ENCODE data around the gene SMARCD2. TPM values are rescaled to one million over a fixed set of nuclear protein-coding genes. Genes with fewer than 3 reads are reported as not detected.
"Not testable (repeated sequence)": the region's sequence is repeated elsewhere in the genome, so short reads cannot be mapped to it uniquely, and the experiment has no call there.

Gene SMARCD2
- 130 and 152 TPM in 2 replicates for polyA plus RNA-seq (2014; cell fraction: cytosol; rRNA removed)
- 156 and 228 TPM in 2 replicates for polyA plus RNA-seq (2014; cell fraction: nucleus; rRNA removed)

- peak; percentile 98 for DNase-seq (ENCODE audit: low spot score)
These were observed at the start of gene SMARCD2 for GRCh38 chr17:63842540-63843386. SMARCD2 (minus strand) TSS chr17:63842685; CDS start chr17:63842674, 11 bp downstream.

DNA sequence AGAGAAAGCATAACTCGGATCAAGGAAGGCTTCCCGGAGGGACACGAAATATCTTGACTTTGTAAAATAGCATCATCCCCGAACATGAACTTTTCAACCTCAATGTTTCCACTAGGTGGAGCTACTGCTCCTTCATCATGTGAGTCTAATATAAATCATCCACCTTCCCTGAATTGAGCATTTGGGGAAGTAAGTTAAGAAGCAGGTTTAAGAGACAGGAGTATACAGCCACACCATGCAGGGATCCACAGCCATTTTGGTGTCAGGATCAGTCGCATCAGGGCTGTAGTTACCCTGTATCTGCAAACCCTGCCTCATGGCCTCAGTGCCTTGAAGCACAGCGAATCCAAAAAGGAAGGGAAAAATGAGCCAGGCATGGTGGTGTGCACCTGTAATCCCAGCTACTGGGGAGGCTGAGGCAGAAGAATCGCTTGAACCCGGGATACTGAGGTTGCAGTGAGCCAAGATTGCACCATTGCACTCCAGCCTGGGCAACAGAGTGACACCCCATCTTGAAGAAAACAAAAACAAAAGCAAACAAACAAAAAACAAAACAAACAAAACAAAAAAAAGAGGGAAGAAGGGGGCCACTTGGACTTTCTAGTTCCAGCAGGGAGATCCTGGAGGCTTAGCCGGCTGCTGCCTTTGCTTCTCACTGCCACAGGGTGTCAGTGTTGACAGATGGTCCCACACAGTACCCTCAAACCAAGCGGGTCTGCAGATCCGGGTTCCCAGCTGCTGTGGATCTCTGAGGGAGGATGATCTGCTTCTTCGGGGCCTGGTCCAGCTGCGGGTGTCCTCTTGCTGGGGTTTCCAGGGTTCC, 46.8 kb upstream of the SMARCD2 start:
- peak; percentile 43 for DNase-seq (ENCODE audit: low spot score)

DNA sequence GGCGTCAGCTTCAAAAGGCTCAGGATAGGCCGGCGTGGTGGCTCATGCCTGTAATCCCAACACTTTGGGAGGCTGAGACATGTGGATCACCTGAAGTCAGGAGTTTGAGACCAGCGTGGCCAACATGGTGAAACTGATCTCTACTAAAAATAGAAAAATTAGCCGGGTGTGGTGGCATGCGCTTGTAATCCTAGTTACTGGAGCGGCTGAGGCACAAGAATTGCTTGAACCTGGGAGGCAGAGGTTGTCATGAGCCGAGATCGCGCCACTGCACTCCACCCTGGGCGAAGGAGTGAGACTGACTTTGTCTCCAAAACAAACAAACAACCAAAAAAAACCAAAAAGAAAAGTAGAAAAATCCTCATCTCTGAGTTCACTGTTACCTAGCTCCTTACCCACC, 42.6 kb upstream of the SMARCD2 start:
- DNase-seq (ENCODE audit: low spot score) = not testable (repeated sequence)

DNA sequence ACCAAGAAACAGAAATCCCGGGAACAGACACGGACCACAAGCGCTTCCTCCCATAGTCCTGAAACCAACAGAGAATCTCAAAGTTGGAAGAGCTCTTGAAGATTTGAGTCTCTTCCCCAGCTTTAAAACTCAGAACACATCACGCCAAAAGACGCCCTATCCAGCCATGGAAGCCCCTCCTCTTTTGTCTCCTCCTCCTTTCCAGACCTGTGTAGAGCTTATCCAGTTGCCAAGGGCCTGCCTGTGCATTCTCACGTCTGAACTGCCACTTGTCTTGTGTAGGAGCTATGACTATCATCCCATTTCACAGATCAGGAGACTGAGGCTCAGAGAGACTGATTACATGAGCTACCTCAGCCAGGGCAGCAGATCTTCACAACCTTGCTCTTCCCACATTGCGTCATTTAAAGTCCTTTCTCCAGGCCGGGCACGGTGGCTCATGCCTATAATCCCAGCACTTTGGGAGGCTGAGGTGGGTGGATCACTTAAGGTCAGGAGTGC, 40.2 kb upstream of the SMARCD2 start:
- peak; percentile 29 for DNase-seq (ENCODE audit: low spot score)

- peak; percentile 42 for DNase-seq (ENCODE audit: low spot score)
These were observed 39.6 kb upstream of the SMARCD2 start, which contains the start of gene GH2 for GRCh38 chr17:63881935-63882601. GH2 (minus strand) TSS chr17:63881944; CDS start chr17:63881801, 143 bp downstream.

GRCh38 chr17:63881337-63881736, 38.9 kb upstream of the SMARCD2 start:
- not testable (repeated sequence) for DNase-seq (ENCODE audit: low spot score)

- no peak for DNase-seq (ENCODE audit: low spot score)
These were observed 38.2 kb upstream of the SMARCD2 start for GRCh38 chr17:63880706-63881105.

DNA sequence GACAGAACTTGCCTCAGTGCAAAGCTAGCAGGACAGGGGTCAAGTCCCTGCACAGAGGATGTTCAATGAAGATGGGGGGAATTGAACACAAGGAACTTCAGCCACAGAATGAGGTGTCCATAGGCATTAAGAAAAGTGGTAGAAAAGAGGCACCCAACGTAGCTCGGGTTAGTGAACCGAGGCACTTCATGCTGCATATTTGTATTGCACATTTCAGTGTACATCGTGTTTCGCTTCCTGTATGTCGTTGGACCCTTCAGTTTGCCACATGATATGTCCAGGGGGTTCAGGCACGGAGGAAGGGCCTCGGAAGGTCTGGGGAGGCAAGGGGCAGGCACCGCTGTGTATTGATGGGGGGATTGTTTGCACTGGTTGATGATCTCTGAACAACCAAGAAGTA, 35.9 kb upstream of the SMARCD2 start:
- not testable (repeated sequence) for DNase-seq (ENCODE audit: low spot score)

- DNase-seq (ENCODE audit: low spot score) = not testable (repeated sequence)
These were observed 32.2 kb upstream of the SMARCD2 start for GRCh38 chr17:63874693-63875092.

GRCh38 chr17:63874061-63874626, 31.7 kb upstream of the SMARCD2 start:
- not testable (repeated sequence) for DNase-seq (ENCODE audit: low spot score)

DNA sequence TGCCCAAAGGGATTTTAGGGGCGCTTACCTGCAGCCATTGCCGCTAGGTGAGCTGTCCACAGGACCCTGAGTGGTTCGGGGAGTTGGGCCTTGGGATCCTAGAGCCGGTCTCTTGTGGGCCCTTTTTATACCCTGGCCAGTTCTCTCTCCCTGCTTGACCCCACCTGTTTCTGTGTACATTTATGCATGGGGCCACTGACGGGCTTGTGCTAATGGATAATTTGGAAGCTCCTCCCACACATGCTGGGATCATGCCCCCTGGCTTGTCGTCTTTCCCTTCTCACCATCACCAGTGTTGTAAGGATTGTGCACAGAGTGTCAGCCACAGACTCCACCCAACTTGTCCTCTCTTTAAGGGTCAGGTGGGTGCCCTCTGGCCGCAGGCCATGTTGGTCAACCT, 31.1 kb upstream of the SMARCD2 start, which contains the start of gene CSH2:
TSS of gene CSH2 (minus strand) at position 101 of the 400 bp plus-strand sequence. CDS start at position 38, 63 bp downstream.
- not testable (repeated sequence) for DNase-seq (ENCODE audit: low spot score)

DNA sequence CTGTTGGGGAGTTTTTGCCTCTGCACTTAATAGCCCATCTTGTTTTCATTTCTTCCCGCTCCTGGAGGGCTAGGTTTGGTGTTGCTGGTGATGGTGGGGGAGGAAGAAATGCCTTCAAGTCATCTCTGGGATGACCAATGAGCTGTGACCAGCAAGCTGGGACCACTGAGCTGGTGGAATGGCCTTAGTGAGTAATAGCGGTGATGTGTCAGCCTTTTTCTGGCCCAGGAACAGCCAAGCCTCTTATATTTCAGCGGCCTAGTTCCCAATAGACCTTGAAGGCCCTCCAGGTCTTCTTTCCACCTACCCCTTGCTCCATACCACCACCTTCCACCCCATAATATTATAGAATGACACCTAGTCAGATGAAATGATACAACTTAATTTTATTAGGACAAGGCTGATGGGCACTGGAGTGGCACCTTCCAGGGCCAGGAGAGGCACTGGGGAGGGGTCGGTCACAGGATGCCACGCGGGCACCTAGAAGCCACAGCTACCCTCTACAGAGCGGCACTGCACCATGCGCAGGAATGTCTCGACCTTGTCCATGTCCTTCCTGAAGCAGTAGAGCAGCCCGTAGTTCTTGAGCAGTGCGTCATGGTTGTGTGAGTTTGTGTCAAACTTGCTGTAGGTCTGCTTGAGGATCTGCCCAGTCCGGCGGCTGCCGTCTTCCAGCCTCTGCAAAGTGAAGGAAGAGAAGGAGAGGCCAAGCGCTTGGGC, 29.3 kb upstream of the SMARCD2 start:
- not testable (repeated sequence) for DNase-seq (ENCODE audit: low spot score)

DNA sequence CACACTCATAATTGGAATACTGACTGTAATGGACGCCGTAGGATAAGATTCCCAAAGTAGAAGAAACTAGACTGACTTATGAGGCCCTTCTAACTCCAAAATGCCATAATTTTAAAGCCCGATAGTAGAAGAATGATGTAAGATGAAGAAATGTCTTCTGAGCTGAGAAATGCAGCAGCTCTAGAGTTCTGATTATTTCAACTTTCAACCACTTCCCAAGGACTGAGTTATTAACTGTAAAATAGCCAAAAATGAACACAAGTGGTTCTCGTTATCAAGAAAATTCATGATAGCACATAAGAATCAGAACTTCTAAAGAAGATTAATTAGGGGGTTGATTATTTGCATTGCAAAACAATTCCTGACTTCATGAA, 27.8 kb upstream of the SMARCD2 start:
- DNase-seq (ENCODE audit: low spot score) = not testable (repeated sequence)

GRCh38 chr17:63869491-63870291, 27.2 kb upstream of the SMARCD2 start:
- DNase-seq (ENCODE audit: low spot score) = not testable (repeated sequence)

- DNase-seq (ENCODE audit: low spot score) = not testable (repeated sequence)
These were observed 24.1 kb upstream of the SMARCD2 start for GRCh38 chr17:63866625-63867024.

- DNase-seq (ENCODE audit: low spot score) = no peak
These were observed 16.8 kb upstream of the SMARCD2 start for GRCh38 chr17:63859257-63859656.

DNA sequence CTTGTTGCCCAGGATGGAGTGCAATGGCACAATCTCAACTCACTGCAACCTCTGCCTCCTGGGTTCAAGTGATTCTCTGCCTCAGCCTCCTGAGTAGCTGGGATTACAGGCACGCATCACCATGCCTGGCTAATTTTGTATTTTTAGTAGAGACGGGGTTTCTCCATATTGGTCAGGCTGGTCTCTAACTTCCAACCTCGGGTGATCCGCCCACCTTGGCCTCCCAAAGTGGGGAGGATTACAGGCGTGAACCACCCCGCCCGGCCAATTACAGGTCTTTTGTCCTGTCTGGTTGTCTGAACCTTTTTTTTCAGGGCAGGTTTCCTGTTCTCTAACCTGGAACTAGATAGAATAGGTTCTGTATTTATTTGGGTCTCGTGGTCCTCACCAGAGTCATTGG, 13.9 kb upstream of the SMARCD2 start:
- DNase-seq (ENCODE audit: low spot score) = not testable (repeated sequence)

- no peak for DNase-seq (ENCODE audit: low spot score)
These were observed 12.7 kb upstream of the SMARCD2 start for GRCh38 chr17:63855185-63855584.

DNA sequence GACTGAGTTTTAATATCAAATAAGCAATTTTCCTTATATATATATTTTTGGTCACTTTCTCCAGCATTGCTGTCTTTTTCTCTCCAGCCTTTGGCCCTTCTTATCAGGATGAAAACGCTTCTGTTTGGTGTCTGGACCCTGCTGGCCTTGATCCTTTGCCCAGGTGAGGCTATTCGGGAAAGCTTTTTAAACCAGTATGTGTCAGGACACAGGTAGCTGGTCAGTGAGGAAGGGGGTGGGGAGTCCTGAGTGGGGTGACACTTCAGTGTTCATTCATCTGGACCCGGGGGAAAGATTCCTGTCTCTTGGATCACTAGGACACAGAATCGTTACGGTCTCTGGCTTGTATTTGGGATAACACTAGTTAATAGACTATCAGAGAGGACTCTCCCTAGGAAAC, 12.2 kb upstream of the SMARCD2 start:
- no peak for DNase-seq (ENCODE audit: low spot score)
